Breast epithelium (tissue), 3 donors: ENCODE results near the gene IFNG-AS1.

Experiments
- CTCF ChIP-seq, 3 donors: fragments of 450-650 bp; IDR thresholded peaks; one replicate each; pipeline ENCODE4 v1.5.1; 2016 to 2017; ENCODE audit warnings: antibody characterized with exemption in 3 of 3, mild to moderate bottlenecking in 3 of 3, moderate library complexity in 3 of 3
- POLR2A ChIP-seq: fragments of 450-650 bp; IDR thresholded peaks from one replicate; pipeline ENCODE4 v1.6.1; 2016; ENCODE audit warnings: antibody characterized with exemption, mild to moderate bottlenecking, moderate library complexity

DNA sequence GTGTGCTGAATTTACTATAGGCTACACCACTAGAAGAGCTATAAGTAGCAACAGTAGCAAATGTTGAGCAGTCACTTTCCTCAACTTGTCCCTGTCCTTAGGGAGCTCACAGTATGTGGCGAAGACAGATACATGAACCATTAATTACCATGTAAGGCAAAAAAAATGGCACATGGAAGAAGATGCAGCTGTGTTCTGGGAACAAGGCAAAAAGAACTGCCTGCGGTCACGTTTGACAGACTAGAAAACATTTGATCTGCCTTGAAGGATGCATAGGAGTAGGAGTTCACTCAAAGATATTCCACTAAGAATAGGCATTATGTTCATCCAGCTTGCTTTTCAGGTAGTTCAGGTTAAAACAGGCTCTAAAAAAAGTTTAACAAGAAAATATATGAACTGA is 46.5 kb upstream of the IFNG-AS1 start:
- TF ChIP-seq CTCF (IDR thresholded peaks at IDR 0.05): no peak
- TF ChIP-seq POLR2A: no peak
